H1 (cell line): Measurements from ENCODE around the gene SOX1. TPM values are rescaled to one million over a fixed set of nuclear protein-coding genes. Genes with fewer than 3 reads are reported as not detected.

Source experiments
- CTCF ChIA-PET: fragments of 300-600 bp; sonication (Branson Sonifier 250); formaldehyde crosslinking; loops from one replicate; lab custom pipeline; 2021; ENCODE audit not compliant: partially characterized antibody; lab: Charles Lee
- POLR2A ChIA-PET: fragments of 300-600 bp; sonication (Branson Sonifier 250); formaldehyde crosslinking; loops from one replicate; lab custom pipeline; 2021; ENCODE audit warnings: inconsistent platforms; ENCODE audit not compliant: partially characterized antibody; lab: Charles Lee
- DNase-seq, 2 experiments: peaks; one replicate each; pipeline versions ENCODE4 v3.0.0 to v3.0.0-alpha.2; 2010 to 2022; ENCODE audit warnings: low spot score in 2 of 2, low read depth in 1 of 2, mixed read lengths in 1 of 2
- FAIRE-seq: peaks from 2 replicates; lab custom pipeline; 2011; peaks lifted over from hg19 to GRCh38; lab: Jason Lieb, UNC
- H2AFZ ChIP-seq: 2 replicates; pipeline ENCODE4 v1.8.1; 2012; ENCODE audit warnings: low read length, inconsistent platforms
- H2AK5ac ChIP-seq: 2 replicates; pipeline ENCODE4 v1.6.1; 2013; ENCODE audit warnings: low read depth, low read length
- H2BK120ac ChIP-seq: replicated peaks from 2 replicates; pipeline ENCODE3; 2013; ENCODE audit warnings: low read depth, low read length, inconsistent platforms
- H2BK12ac ChIP-seq: 2 replicates; pipeline ENCODE4 v1.6.1; 2013; ENCODE audit warnings: low read depth, low read length
- H2BK15ac ChIP-seq: 2 replicates; pipeline ENCODE4 v1.6.1; 2013; ENCODE audit warnings: low read length
- H2BK20ac ChIP-seq: 2 replicates; pipeline ENCODE4 v1.6.1; 2013; ENCODE audit warnings: low read length
- H2BK5ac ChIP-seq: 2 replicates; pipeline ENCODE4 v1.6.1; 2013; ENCODE audit warnings: low read depth, low read length
- H3K14ac ChIP-seq: 2 replicates; pipeline ENCODE4 v1.6.1; 2013; ENCODE audit warnings: inconsistent platforms; ENCODE audit not compliant: insufficient read length
- H3K18ac ChIP-seq: 2 replicates; pipeline ENCODE4 v1.6.1; 2013; ENCODE audit warnings: low read length; ENCODE audit errors: extremely low read depth
- H3K23ac ChIP-seq: 2 replicates; pipeline ENCODE4 v1.6.1; 2013; ENCODE audit warnings: inconsistent platforms; ENCODE audit not compliant: insufficient read length
- H3K23me2 ChIP-seq: 2 replicates; pipeline ENCODE4 v1.6.1; 2013; ENCODE audit warnings: low read depth, low read length
- H3K27ac ChIP-seq: 2 replicates; pipeline ENCODE4 v1.6.1; 2011; ENCODE audit warnings: low read depth, low read length, inconsistent platforms
- H3K27me3 ChIP-seq, 4 experiments: replicated peaks in 1 of 4; 1 replicate in 1 of 4; 2 replicates in 3 of 4; pipeline versions ENCODE4 v1.6.1 to v1.8.1; 2011 to 2013; ENCODE audit warnings: low read length in 3 of 4, mild to moderate bottlenecking in 3 of 4, inconsistent platforms in 2 of 4, mixed read lengths in 2 of 4, moderate library complexity in 1 of 4; ENCODE audit not compliant: control insufficient read depth in 3 of 4, insufficient read depth in 3 of 4; ENCODE audit errors: extremely low read depth in 1 of 4
- H3K36me3 ChIP-seq, 4 experiments: 2 replicates each; pipeline versions ENCODE4 v1.6.1 to v1.8.1; 2011 to 2013; ENCODE audit warnings: mild to moderate bottlenecking in 4 of 4, low read length in 3 of 4, moderate library complexity in 2 of 4, control low read depth in 1 of 4, inconsistent platforms in 1 of 4; ENCODE audit not compliant: insufficient read depth in 4 of 4, control insufficient read depth in 2 of 4
- H3K4ac ChIP-seq: replicated peaks from 2 replicates; pipeline ENCODE3; 2013; ENCODE audit warnings: low read length, low read depth, mixed read lengths, inconsistent platforms; ENCODE audit not compliant: insufficient read length
- H3K4me1 ChIP-seq, 4 experiments: replicated peaks in 1 of 4; 1 replicate in 1 of 4; 2 replicates in 3 of 4; pipeline versions ENCODE4 v1.6.1 to v1.8.1; 2011 to 2013; ENCODE audit warnings: low read length in 3 of 4, inconsistent platforms in 2 of 4, mixed read lengths in 1 of 4; ENCODE audit not compliant: insufficient read depth in 4 of 4, control insufficient read depth in 3 of 4
- H3K4me2 ChIP-seq, 2 experiments: 2 replicates each; pipeline versions ENCODE4 v1.6.1 to v1.8.1; 2011 to 2013; ENCODE audit warnings: low read depth in 2 of 2, low read length in 2 of 2, control low read depth in 1 of 2, inconsistent platforms in 1 of 2, mild to moderate bottlenecking in 1 of 2; ENCODE audit not compliant: insufficient read depth in 1 of 2
- H3K4me3 ChIP-seq, 4 experiments: fragments of 200-600, 300-600 bp in 1 of 4; sonication (generic), shearing (Covaris generic), sonication (Bioruptor Twin) in 1 of 4; 2 replicates each; pipeline versions ENCODE4 v1.5.1 to v1.8.1; 2011 to 2016; ENCODE audit warnings: low read length in 4 of 4, low read depth in 3 of 4, control low read depth in 2 of 4, inconsistent platforms in 2 of 4, mild to moderate bottlenecking in 2 of 4, mixed read lengths in 1 of 4, moderate library complexity in 1 of 4; ENCODE audit not compliant: insufficient read depth in 2 of 4; ENCODE audit errors: extremely low read depth in 1 of 4
- H3K56ac ChIP-seq: replicated peaks from 2 replicates; pipeline ENCODE3; 2013; ENCODE audit warnings: low read depth, mild to moderate bottlenecking, mixed read lengths, low read length, inconsistent platforms; ENCODE audit not compliant: insufficient read length
- H3K79me1 ChIP-seq: 2 replicates; pipeline ENCODE4 v1.6.1; 2013; ENCODE audit warnings: low read depth, low read length, control low read depth
- H3K79me2 ChIP-seq, 2 experiments: 2 replicates each; pipeline versions ENCODE4 v1.6.1 to v1.8.1; 2012 to 2013; ENCODE audit warnings: low read length in 2 of 2, mild to moderate bottlenecking in 2 of 2, inconsistent platforms in 1 of 2; ENCODE audit not compliant: insufficient read depth in 2 of 2, control insufficient read depth in 1 of 2
- H3K9ac ChIP-seq, 4 experiments: replicated peaks in 1 of 4; 1 replicate in 1 of 4; 2 replicates in 3 of 4; pipeline versions ENCODE4 v1.6.1 to v1.8.1; 2011 to 2013; ENCODE audit warnings: low read depth in 3 of 4, low read length in 3 of 4, control low read depth in 2 of 4, mild to moderate bottlenecking in 2 of 4, moderate library complexity in 2 of 4, inconsistent platforms in 1 of 4; ENCODE audit errors: extremely low read depth in 1 of 4
- H3K9me3 ChIP-seq, 2 experiments: 2 replicates each; pipeline versions ENCODE4 v1.6.1 to v1.8.1; 2012 to 2013; ENCODE audit warnings: mild to moderate bottlenecking in 2 of 2, moderate library complexity in 2 of 2, control low read depth in 1 of 2, inconsistent platforms in 1 of 2, low read depth in 1 of 2, low read length in 1 of 2, mixed read lengths in 1 of 2; ENCODE audit not compliant: insufficient read depth in 2 of 2
- H4K20me1 ChIP-seq, 2 experiments: replicated peaks in 1 of 2; 2 replicates each; pipeline versions ENCODE3 to v1.8.1; 2011 to 2013; ENCODE audit warnings: inconsistent platforms in 2 of 2, low read length in 2 of 2, mild to moderate bottlenecking in 1 of 2; ENCODE audit not compliant: insufficient read depth in 2 of 2, control insufficient read depth in 1 of 2
- H4K5ac ChIP-seq: 2 replicates; pipeline ENCODE4 v1.6.1; 2013; ENCODE audit warnings: low read length, low read depth, mixed read lengths, inconsistent platforms; ENCODE audit not compliant: insufficient read length
- H4K8ac ChIP-seq: 2 replicates; pipeline ENCODE4 v1.8.0; 2013; ENCODE audit warnings: mild to moderate bottlenecking, moderate library complexity, low read length, inconsistent platforms; ENCODE audit not compliant: insufficient read depth; ENCODE audit errors: extremely low read depth
- H4K91ac ChIP-seq: replicated peaks from 2 replicates; pipeline ENCODE3; 2013; ENCODE audit warnings: low read length, mixed read lengths, inconsistent platforms; ENCODE audit not compliant: insufficient read length
- FOSL1 ChIP-seq: IDR thresholded peaks from 2 replicates; pipeline ENCODE4 v1.6.1; 2011; ENCODE audit warnings: mild to moderate bottlenecking, low read depth, low read length, moderate library complexity; ENCODE audit not compliant: insufficient read depth
- JUND ChIP-seq: IDR thresholded peaks from 2 replicates; pipeline ENCODE4 v1.6.1; 2011; ENCODE audit warnings: mild to moderate bottlenecking, improper control_type of control experiment, low read length
- NRF1 ChIP-seq: IDR thresholded peaks from 2 replicates; pipeline ENCODE4 v1.6.1; 2011; ENCODE audit warnings: mild to moderate bottlenecking, low read depth, low read length, improper control_type of control experiment
- RAD21 ChIP-seq, 2 experiments: IDR thresholded peaks in 1 of 2; conservative IDR thresholded peaks in 1 of 2; 2 replicates each; pipeline ENCODE4 v1.6.1; 2011; ENCODE audit warnings: low read depth in 2 of 2, low read length in 2 of 2, improper control_type of control experiment in 1 of 2, inconsistent platforms in 1 of 2, mild to moderate bottlenecking in 1 of 2, moderate library complexity in 1 of 2
- SIN3A ChIP-seq, 2 experiments: IDR thresholded peaks in 1 of 2; conservative IDR thresholded peaks in 1 of 2; 2 replicates each; pipeline ENCODE4 v1.6.1; 2011 to 2012; ENCODE audit warnings: low read length in 2 of 2, improper control_type of control experiment in 1 of 2, low read depth in 1 of 2, mild to moderate bottlenecking in 1 of 2
- TAF1 ChIP-seq: IDR thresholded peaks from 2 replicates; pipeline ENCODE4 v1.6.1; 2011; ENCODE audit warnings: mild to moderate bottlenecking, low read depth, low read length
- TBP ChIP-seq: IDR thresholded peaks from 2 replicates; pipeline ENCODE4 v1.6.1; 2011; ENCODE audit warnings: low read depth, low read length, improper control_type of control experiment
- WGBS, 2 experiments: shearing (Covaris generic) in 1 of 2; methylation state at CpG; one replicate each; pipeline versions ENCODE4 v1.1.6 to v1.1.7; 2013 to 2015; ENCODE audit warnings: low lambda C conversion rate in 2 of 2, mixed read lengths in 2 of 2, inconsistent platforms in 1 of 2, low coverage in 1 of 2, missing lambda C conversion rate in 1 of 2; ENCODE audit not compliant: insufficient replicate concordance in 2 of 2, insufficient coverage in 1 of 2, insufficient read length in 1 of 2; ENCODE audit errors: extremely low coverage in 1 of 2, missing lambda C conversion rate in 1 of 2; 5-methylcytosine and 5-hydroxymethylcytosine counted together
- polyA plus RNA-seq, 7 experiments: library from polyadenylated mRNA; depleted of rRNA in 3 of 7; stranded (reverse) in 5 of 7; unstranded in 2 of 7; fragments of >200 nt in 5 of 7; fragments of 200-250 nt in 2 of 7; gene quantifications; 1 replicate in 5 of 7; 2 replicates in 1 of 7; 4 replicates in 1 of 7; pipeline versions ENCODE4 v1.2.1 to v1.2.3, GENCODE V29; 2011 to 2013; ENCODE audit warnings: missing spikeins in 2 of 7, mixed read lengths in 2 of 7
- total RNA-seq: library from RNA; stranded (reverse); fragmentation: NEBNext Ultra II Directional; extraction: Animal tissue kit (Norgen Biotek cat#: 25700); gene quantifications from 2 replicates; pipeline ENCODE4 v1.2.1, GENCODE V29; 2021
- TF ChIP-seq, protein P1 (sequence below): IDR thresholded peaks from 2 replicates; pipeline ENCODE4 v1.6.1; 2012; ENCODE audit warnings: low read length, inconsistent platforms
- TF ChIP-seq, protein P2 (sequence below): IDR thresholded peaks from 2 replicates; pipeline ENCODE4 v1.6.1; 2012; ENCODE audit warnings: inconsistent platforms

The SOX1 gene
- total and polyA plus RNA-seq, 2 of the 8 experiments (the other 6 are each of a cell fraction or from before 2014, with no cell fraction given): 0.03 to 0.09 TPM

- Histone ChIP-seq H3K27me3 (peaks cover 14 to 38% (median 35%) of the 10 kb centered on the region in 4 experiments), H2BK120ac (peak overlapping the region; percentile 29), H3K79me1 (peaks cover 2% of the 10 kb centered on the region; the same call in 1 of the 2 replicates), H3K14ac (no peak overlapping the region), H2AK5ac (no peak overlapping the region; the same call in 1 of the 2 replicates), H4K5ac (no peak overlapping the region), H2BK15ac (no peak overlapping the region), H3K9me3 (peaks cover 6 to 10% of the 10 kb centered on the region in 2 experiments), H3K23ac (no peak overlapping the region), H4K91ac (no peak overlapping the region), H2BK12ac (peak overlapping the region; percentile 75), H3K4ac (no peak overlapping the region), H4K8ac (0 out of 2 replicates have a peak overlapping the region, but pooled peaks have one; percentile 25), H3K27ac (no peak overlapping the region), H3K4me2 (peak overlapping the region; percentile 48 to 86), H3K36me3 (no peaks in the 10 kb centered on the region; a peak in 1 of 8 replicates), H2BK20ac (0 out of 2 replicates have a peak overlapping the region, but pooled peaks have one; percentile 40), H3K56ac (no peak overlapping the region), H4K20me1 (peaks cover 0 to 7% of the 10 kb centered on the region in 2 experiments), H2BK5ac (no peak overlapping the region), H2AFZ (no peak overlapping the region), H3K18ac (0 out of 2 replicates have a peak overlapping the region, but pooled peaks have one; percentile 17), H3K23me2 (peaks cover 6% of the 10 kb centered on the region), H3K4me3 (peak overlapping the region in 1 of 4 experiments; percentile 18; a peak in 1 of 8 replicates), H3K79me2 (no peaks in the 10 kb centered on the region), H3K4me1 (peaks cover 7 to 23% (median 17%) of the 10 kb centered on the region in 4 experiments), H3K9ac (no peak overlapping the region)
- ChIA-PET POLR2A (interaction anchor here (0.7 to 1.5 kb wide), 3 partner anchors 21 to 26 kb away, joined by 3 to 4 read pairs (median 4); no protein-coding TSS in a partner anchor), CTCF (interaction anchor here (1.0 to 1.4 kb wide), 4 partner anchors 18 to 363 kb away, joined by 3 to 4 read pairs (median 3); no protein-coding TSS in a partner anchor)
- FAIRE-seq (no peak), DNase-seq (no peak)
- 55% methylated on average over 6 of the region's 6 CpGs; no CpG with 5 or more reads in 1 of the 2 experiments for WGBS, 2 experiments
- TF ChIP-seq TAF1 (no peak), RAD21 (IDR thresholded peaks at IDR 0.05 in 1 of 2, conservative IDR thresholded peaks at IDR 0.05 in 1 of 2; ENCODE audit: low read depth in 2 of 2, low read length in 2 of 2) (no peak; a peak in 1 of 4 replicates), SIN3A (conservative IDR thresholded peaks at IDR 0.05 in 1 of 2, IDR thresholded peaks at IDR 0.05 in 1 of 2; ENCODE audit: low read depth in 1 of 2, low read length in 2 of 2) (no peak), NRF1 (no peak), JUND (peak; percentile 61; the same call in 1 of the 2 replicates), TBP (no peak), FOSL1 (no peak)
- TF ChIP-seq, protein P1, sequence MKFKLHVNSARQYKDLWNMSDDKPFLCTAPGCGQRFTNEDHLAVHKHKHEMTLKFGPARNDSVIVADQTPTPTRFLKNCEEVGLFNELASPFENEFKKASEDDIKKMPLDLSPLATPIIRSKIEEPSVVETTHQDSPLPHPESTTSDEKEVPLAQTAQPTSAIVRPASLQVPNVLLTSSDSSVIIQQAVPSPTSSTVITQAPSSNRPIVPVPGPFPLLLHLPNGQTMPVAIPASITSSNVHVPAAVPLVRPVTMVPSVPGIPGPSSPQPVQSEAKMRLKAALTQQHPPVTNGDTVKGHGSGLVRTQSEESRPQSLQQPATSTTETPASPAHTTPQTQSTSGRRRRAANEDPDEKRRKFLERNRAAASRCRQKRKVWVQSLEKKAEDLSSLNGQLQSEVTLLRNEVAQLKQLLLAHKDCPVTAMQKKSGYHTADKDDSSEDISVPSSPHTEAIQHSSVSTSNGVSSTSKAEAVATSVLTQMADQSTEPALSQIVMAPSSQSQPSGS: no peak
- TF ChIP-seq, protein P2, sequence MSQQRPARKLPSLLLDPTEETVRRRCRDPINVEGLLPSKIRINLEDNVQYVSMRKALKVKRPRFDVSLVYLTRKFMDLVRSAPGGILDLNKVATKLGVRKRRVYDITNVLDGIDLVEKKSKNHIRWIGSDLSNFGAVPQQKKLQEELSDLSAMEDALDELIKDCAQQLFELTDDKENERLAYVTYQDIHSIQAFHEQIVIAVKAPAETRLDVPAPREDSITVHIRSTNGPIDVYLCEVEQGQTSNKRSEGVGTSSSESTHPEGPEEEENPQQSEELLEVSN: 0 out of 2 replicates have a peak, but pooled peaks have one; percentile 15
Observed at GRCh38 chr13:112079696-112080095, 12.7 kb downstream of the SOX1 start.
